HEK293 (cell line): ENCODE measurements around the gene HMCN2.

Source experiments
- CTCF ChIA-PET: fragments of 350-600 bp; formaldehyde crosslinking; extraction: SDS; loops from one replicate; lab custom pipeline; 2021; ENCODE audit warnings: antibody characterized with exemption; lab: Yijun Ruan, JAX
- POLR2A ChIA-PET: fragments of 300-600 bp; formaldehyde crosslinking; extraction: SDS; loops from one replicate; lab custom pipeline; 2020; ENCODE audit warnings: antibody characterized with exemption, inconsistent platforms; lab: Yijun Ruan, JAX
- H3K27ac ChIP-seq: fragments of 200-500 bp; sonication (Bioruptor generic); 2 replicates; pipeline ENCODE4 v1.5.1; 2014; ENCODE audit warnings: low read depth, low read length, control low read depth, inconsistent platforms; ENCODE audit errors: extremely low read depth
- H3K36me3 ChIP-seq, 2 experiments: fragments of 200-500 bp in 1 of 2; sonication (Bioruptor generic) in 1 of 2; 1 replicate in 1 of 2; 2 replicates in 1 of 2; pipeline ENCODE4 v1.5.1; 2014 to 2017; ENCODE audit warnings: inconsistent platforms in 2 of 2, low read length in 2 of 2; ENCODE audit not compliant: control insufficient read depth in 2 of 2, insufficient read depth in 1 of 2
- H3K4me1 ChIP-seq: fragments of 200-500 bp; sonication (Bioruptor generic); 2 replicates; pipeline ENCODE4 v1.5.1; 2014; ENCODE audit warnings: mild to moderate bottlenecking, low read length, inconsistent platforms; ENCODE audit not compliant: control insufficient read depth, insufficient read depth
- H3K4me3 ChIP-seq: 2 replicates; pipeline ENCODE4 v1.5.1; 2011; ENCODE audit warnings: low read depth, mild to moderate bottlenecking, control low read depth, low read length, moderate library complexity
- H3K9me3 ChIP-seq: fragments of 200-500 bp; sonication (Bioruptor generic); 2 replicates; pipeline ENCODE4 v1.5.1; 2014; ENCODE audit warnings: low read depth, low read length, inconsistent platforms; ENCODE audit not compliant: control insufficient read depth, insufficient read depth
- KLF17 ChIP-seq: fragments of 450-650 bp; formaldehyde crosslinking; IDR thresholded peaks from 2 replicates; pipeline ENCODE4 v1.5.1; 2016; ENCODE audit warnings: missing biosample characterization, missing genetic modification characterization
- PRDM10 ChIP-seq: fragments of 450-650 bp; formaldehyde crosslinking; IDR thresholded peaks from 2 replicates; pipeline ENCODE4 v1.5.1; 2016; ENCODE audit warnings: missing biosample characterization, missing genetic modification characterization
- REST ChIP-seq: fragments of 450-650 bp; formaldehyde crosslinking; IDR thresholded peaks from 2 replicates; pipeline ENCODE4 v1.5.1; 2016; ENCODE audit warnings: missing biosample characterization, missing genetic modification characterization
- SCRT2 ChIP-seq: fragments of 450-650 bp; formaldehyde crosslinking; IDR thresholded peaks from 2 replicates; pipeline ENCODE4 v1.5.1; 2016; ENCODE audit warnings: missing biosample characterization, missing genetic modification characterization
- SETDB1 ChIP-seq: IDR thresholded peaks from one replicate; pipeline ENCODE4 v1.6.1; 2017; ENCODE audit warnings: mild to moderate bottlenecking, low read length, moderate library complexity, mixed read lengths; ENCODE audit not compliant: insufficient read length
- SP3 ChIP-seq: fragments of 450-650 bp; formaldehyde crosslinking; IDR thresholded peaks from 2 replicates; pipeline ENCODE4 v1.5.1; 2016; ENCODE audit warnings: missing biosample characterization, missing genetic modification characterization
- SP7 ChIP-seq: fragments of 450-650 bp; formaldehyde crosslinking; IDR thresholded peaks from 2 replicates; pipeline ENCODE4 v1.5.1; 2016; ENCODE audit warnings: missing biosample characterization, missing genetic modification characterization
- ZBTB1 ChIP-seq: fragments of 450-650 bp; formaldehyde crosslinking; IDR thresholded peaks from 2 replicates; pipeline ENCODE4 v1.5.1; 2016; ENCODE audit warnings: missing biosample characterization, missing genetic modification characterization
- ZBTB11 ChIP-seq: fragments of 450-650 bp; formaldehyde crosslinking; conservative IDR thresholded peaks from 2 replicates; pipeline ENCODE4 v1.5.1; 2016; ENCODE audit warnings: low read depth, missing biosample characterization, missing genetic modification characterization
- ZNF169 ChIP-seq: fragments of 450-650 bp; formaldehyde crosslinking; IDR thresholded peaks from 2 replicates; pipeline ENCODE4 v1.5.1; 2016; ENCODE audit warnings: missing biosample characterization, missing genetic modification characterization
- ZNF184 ChIP-seq: fragments of 450-650 bp; IDR thresholded peaks from 2 replicates; pipeline ENCODE4 v1.5.1; 2018; ENCODE audit warnings: missing biosample characterization, mild to moderate bottlenecking, missing genetic modification characterization
- ZNF223 ChIP-seq: fragments of 450-650 bp; formaldehyde crosslinking; IDR thresholded peaks from 2 replicates; pipeline ENCODE4 v1.5.1; 2016; ENCODE audit warnings: missing biosample characterization, missing genetic modification characterization
- ZNF354C ChIP-seq: fragments of 450-650 bp; formaldehyde crosslinking; IDR thresholded peaks from 2 replicates; pipeline ENCODE4 v1.5.1; 2016; ENCODE audit warnings: missing biosample characterization, missing genetic modification characterization, low read depth, borderline replicate concordance
- ZNF398 ChIP-seq: fragments of 450-650 bp; formaldehyde crosslinking; IDR thresholded peaks from 2 replicates; pipeline ENCODE4 v1.5.1; 2017; ENCODE audit warnings: missing biosample characterization, missing genetic modification characterization
- ZNF433 ChIP-seq: fragments of 450-650 bp; formaldehyde crosslinking; IDR thresholded peaks from 2 replicates; pipeline ENCODE4 v1.5.1; 2016; ENCODE audit warnings: missing biosample characterization, missing genetic modification characterization, low read depth
- ZNF473 ChIP-seq: fragments of 450-650 bp; formaldehyde crosslinking; IDR thresholded peaks from 2 replicates; pipeline ENCODE4 v1.5.1; 2017; ENCODE audit warnings: missing biosample characterization, missing genetic modification characterization
- ZNF580 ChIP-seq: fragments of 450-650 bp; formaldehyde crosslinking; IDR thresholded peaks from 2 replicates; pipeline ENCODE4 v1.5.1; 2016; ENCODE audit warnings: missing biosample characterization, missing genetic modification characterization
- ZNF585B ChIP-seq: fragments of 450-650 bp; formaldehyde crosslinking; IDR thresholded peaks from 2 replicates; pipeline ENCODE4 v1.5.1; 2016; ENCODE audit warnings: missing biosample characterization, missing genetic modification characterization
- ZNF624 ChIP-seq: fragments of 450-650 bp; formaldehyde crosslinking; IDR thresholded peaks from 2 replicates; pipeline ENCODE4 v1.5.1; 2017; ENCODE audit warnings: missing biosample characterization, missing genetic modification characterization
- ZNF843 ChIP-seq: fragments of 450-650 bp; formaldehyde crosslinking; IDR thresholded peaks from 2 replicates; pipeline ENCODE4 v1.5.1; 2016; ENCODE audit warnings: missing biosample characterization, missing genetic modification characterization

Gene HMCN2

GRCh38 chr9:130446101-130446861, 180.7 kb downstream of the HMCN2 start (continued):
- TF ChIP-seq ZBTB11 (no peak), ZNF169 (tag by site-specific recombination) (no peak), SCRT2 (tag by site-specific recombination) (peak; percentile 39; the same call in 1 of the 2 replicates), ZNF354C (tag by site-specific recombination) (no peak), ZNF585B (tag by site-specific recombination) (no peak), ZBTB1 (tag by site-specific recombination) (no peak), SETDB1 (no peak), ZNF433 (tag by site-specific recombination) (no peak), ZNF843 (tag by site-specific recombination) (no peak), ZNF223 (no peak), ZNF473 (tag by site-specific recombination) (no peak), ZNF184 (no peak), SP3 (tag by site-specific recombination) (peak; percentile 37), KLF17 (tag by site-specific recombination) (no peak)
- TF ChIP-seq, all 188 proteins: peak for 34

- POLR2A ChIA-PET = interaction anchor here (0.6 to 1.5 kb wide), 4 partner anchors 8 to 401 kb away, joined by 3 to 4 read pairs (median 4); partner anchors contain the start of gene EXOSC2
- Histone ChIP-seq H3K9me3 (no peaks in the 10 kb centered on the region), H3K4me1 (peaks cover 5% of the 10 kb centered on the region), H3K36me3 (no peaks in the 10 kb centered on the region), H3K4me3 (no peak overlapping the region), H3K27ac (0 out of 2 replicates have a peak overlapping the region, but pooled peaks have one; percentile 57)
- TF ChIP-seq PRDM10 = peak; percentile 49; the same call in 1 of the 2 replicates
- no peak for TF ChIP-seq ZNF624 (tag by site-specific recombination)
- no peak for TF ChIP-seq REST (tag by site-specific recombination)
- TF ChIP-seq SP7 (tag by site-specific recombination) = no peak
- no peak for TF ChIP-seq ZNF398 (tag by site-specific recombination)
- no peak for TF ChIP-seq ZNF580
- CTCF ChIA-PET = interaction anchor here (0.6 to 4.6 kb wide), 8 partner anchors 10 to 340 kb away, joined by 3 to 21 read pairs (median 5); no protein-coding TSS in a partner anchor
Observed at GRCh38 chr9:130447193-130447816, 181.7 kb downstream of the HMCN2 start.
